Astrocyte (in vitro differentiated cells and primary cell): ENCODE results near the gene SCN3B. TPM values are rescaled to one million over a fixed set of nuclear protein-coding genes. Genes with fewer than 3 reads are reported as not detected.

Source experiments
- DNase-seq: peaks from one replicate; pipeline ENCODE4 v3.0.0-alpha.2; 2010; ENCODE audit warnings: low read depth
- FAIRE-seq: peaks from 2 replicates; lab custom pipeline; 2011; peaks lifted over from hg19 to GRCh38; lab: Jason Lieb, UNC
- H2AFZ ChIP-seq: 2 replicates; pipeline ENCODE4 v1.6.0; 2012; ENCODE audit warnings: low read depth, low read length, inconsistent platforms
- H3K27ac ChIP-seq: 2 replicates; pipeline ENCODE4 v1.5.1; 2011; ENCODE audit warnings: low read depth, low read length, inconsistent platforms
- H3K27me3 ChIP-seq: 2 replicates; pipeline ENCODE4 v1.6.0; 2011; ENCODE audit warnings: low read length, inconsistent platforms; ENCODE audit not compliant: insufficient read depth
- H3K36me3 ChIP-seq: 2 replicates; pipeline ENCODE4 v1.5.1; 2011; ENCODE audit warnings: low read length, inconsistent platforms; ENCODE audit not compliant: insufficient read depth
- H3K4me1 ChIP-seq: 2 replicates; pipeline ENCODE4 v1.5.1; 2011; ENCODE audit warnings: low read length, inconsistent platforms; ENCODE audit not compliant: insufficient read depth
- H3K4me2 ChIP-seq: 2 replicates; pipeline ENCODE4 v1.6.0; 2012; ENCODE audit warnings: low read length, inconsistent platforms
- H3K4me3 ChIP-seq: 2 replicates; pipeline ENCODE4 v1.5.1; 2011; ENCODE audit warnings: low read depth, mild to moderate bottlenecking, low read length, inconsistent platforms; ENCODE audit not compliant: insufficient read depth
- H3K79me2 ChIP-seq: 2 replicates; pipeline ENCODE4 v1.6.0; 2012; ENCODE audit warnings: mild to moderate bottlenecking, low read length, inconsistent platforms; ENCODE audit not compliant: insufficient read depth
- H3K9ac ChIP-seq: 2 replicates; pipeline ENCODE4 v1.6.0; 2012; ENCODE audit warnings: mild to moderate bottlenecking, low read length, inconsistent platforms
- H3K9me3 ChIP-seq: 2 replicates; pipeline ENCODE4 v1.5.1; 2012; ENCODE audit warnings: low read depth, mild to moderate bottlenecking, low read length, inconsistent platforms; ENCODE audit not compliant: insufficient read depth
- H4K20me1 ChIP-seq: 2 replicates; pipeline ENCODE4 v1.6.0; 2012; ENCODE audit warnings: low read length, inconsistent platforms; ENCODE audit not compliant: insufficient read depth
- H3K27ac Mint-ChIP-seq: one replicate; pipeline ENCODE4 v1.8.0; 2021; ENCODE audit warnings: mild to moderate bottlenecking, mixed read lengths; ENCODE audit not compliant: unreplicated experiment
- H3K27me3 Mint-ChIP-seq: one replicate; pipeline ENCODE4 v1.8.0; 2021; ENCODE audit warnings: low read depth, mixed read lengths; ENCODE audit not compliant: unreplicated experiment
- H3K36me3 Mint-ChIP-seq: one replicate; pipeline ENCODE4 v1.8.0; 2021; ENCODE audit warnings: low read depth, mixed read lengths; ENCODE audit not compliant: unreplicated experiment
- H3K4me1 Mint-ChIP-seq: one replicate; pipeline ENCODE4 v1.8.0; 2021; ENCODE audit warnings: low read depth, mixed read lengths; ENCODE audit not compliant: unreplicated experiment
- H3K4me3 Mint-ChIP-seq: one replicate; pipeline ENCODE4 v1.8.0; 2021; ENCODE audit warnings: mild to moderate bottlenecking, moderate library complexity, mixed read lengths; ENCODE audit not compliant: unreplicated experiment
- H3K9me3 Mint-ChIP-seq: one replicate; pipeline ENCODE4 v1.8.0; 2021; ENCODE audit warnings: mild to moderate bottlenecking, mixed read lengths; ENCODE audit not compliant: unreplicated experiment
- EZH2 ChIP-seq: IDR thresholded peaks from 2 replicates; pipeline ENCODE4 v1.6.1; 2012; ENCODE audit warnings: mild to moderate bottlenecking, low read length, inconsistent platforms; ENCODE audit not compliant: insufficient read depth
- total RNA-seq: library from RNA; stranded (reverse); gene quantifications from 2 replicates; pipeline ENCODE4 v1.2.1, GENCODE V29; 2021
- TF ChIP-seq, protein P1 (sequence below): IDR thresholded peaks from 2 replicates; pipeline ENCODE4 v1.5.1; 2011; ENCODE audit warnings: low read depth, mild to moderate bottlenecking, inconsistent platforms, low read length, moderate library complexity; ENCODE audit not compliant: insufficient read depth

SCN3B gene
- total RNA-seq, 1 donor from 2014 or later, result 2.3 TPM

GRCh38 chr11:123677510-123677909, 23.1 kb upstream of the SCN3B start:
- Histone ChIP-seq H3K79me2 (no peaks in the 10 kb centered on the region), H3K9ac (no peak overlapping the region), H3K4me1 (no peaks in the 10 kb centered on the region), H3K36me3 (no peaks in the 10 kb centered on the region), H3K9me3 (no peaks in the 10 kb centered on the region), H2AFZ (no peak overlapping the region), H4K20me1 (no peaks in the 10 kb centered on the region), H3K4me2 (no peak overlapping the region), H3K27ac (no peak overlapping the region), H3K4me3 (no peak overlapping the region), H3K27me3 (peaks cover 5% of the 10 kb centered on the region)
- no peak for DNase-seq
- Mint-ChIP-seq H3K36me3 (no peaks in the 10 kb centered on the region), H3K4me3 (no peak overlapping the region), H3K9me3 (no peaks in the 10 kb centered on the region), H3K27me3 (no peaks in the 10 kb centered on the region), H3K27ac (no peak overlapping the region), H3K4me1 (no peaks in the 10 kb centered on the region)
- TF ChIP-seq, protein P1, sequence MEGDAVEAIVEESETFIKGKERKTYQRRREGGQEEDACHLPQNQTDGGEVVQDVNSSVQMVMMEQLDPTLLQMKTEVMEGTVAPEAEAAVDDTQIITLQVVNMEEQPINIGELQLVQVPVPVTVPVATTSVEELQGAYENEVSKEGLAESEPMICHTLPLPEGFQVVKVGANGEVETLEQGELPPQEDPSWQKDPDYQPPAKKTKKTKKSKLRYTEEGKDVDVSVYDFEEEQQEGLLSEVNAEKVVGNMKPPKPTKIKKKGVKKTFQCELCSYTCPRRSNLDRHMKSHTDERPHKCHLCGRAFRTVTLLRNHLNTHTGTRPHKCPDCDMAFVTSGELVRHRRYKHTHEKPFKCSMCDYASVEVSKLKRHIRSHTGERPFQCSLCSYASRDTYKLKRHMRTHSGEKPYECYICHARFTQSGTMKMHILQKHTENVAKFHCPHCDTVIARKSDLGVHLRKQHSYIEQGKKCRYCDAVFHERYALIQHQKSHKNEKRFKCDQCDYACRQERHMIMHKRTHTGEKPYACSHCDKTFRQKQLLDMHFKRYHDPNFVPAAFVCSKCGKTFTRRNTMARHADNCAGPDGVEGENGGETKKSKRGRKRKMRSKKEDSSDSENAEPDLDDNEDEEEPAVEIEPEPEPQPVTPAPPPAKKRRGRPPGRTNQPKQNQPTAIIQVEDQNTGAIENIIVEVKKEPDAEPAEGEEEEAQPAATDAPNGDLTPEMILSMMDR, result no peak
- no peak for TF ChIP-seq EZH2
- FAIRE-seq, result no peak

- H3K36me3 ChIP-seq, result no peaks in the 10 kb centered on the region
- H3K27me3 Mint-ChIP-seq, result peaks cover 5% of the 10 kb centered on the region
- H3K36me3 Mint-ChIP-seq, result no peaks in the 10 kb centered on the region
- FAIRE-seq (no peak), DNase-seq (no peak)
- no peaks in the 10 kb centered on the region for H3K4me1 Mint-ChIP-seq
- H3K27ac ChIP-seq, result no peak overlapping the region
- no peak overlapping the region for H3K4me2 ChIP-seq
- H3K27ac Mint-ChIP-seq, result no peak overlapping the region
- H3K4me1 ChIP-seq, result no peaks in the 10 kb centered on the region
- no peaks in the 10 kb centered on the region for H3K9me3 ChIP-seq
- no peak for TF ChIP-seq EZH2
- TF ChIP-seq, protein P1, result no peak
- H3K27me3 ChIP-seq, result peaks cover 5% of the 10 kb centered on the region
- H3K9ac ChIP-seq, result no peak overlapping the region
- no peaks in the 10 kb centered on the region for H4K20me1 ChIP-seq
- no peak overlapping the region for H2AFZ ChIP-seq
- H3K4me3 Mint-ChIP-seq, result no peak overlapping the region
- no peak overlapping the region for H3K4me3 ChIP-seq
- H3K79me2 ChIP-seq, result no peaks in the 10 kb centered on the region
- H3K9me3 Mint-ChIP-seq, result no peaks in the 10 kb centered on the region
Observed at GRCh38 chr11:123674297-123674696, 19.9 kb upstream of the SCN3B start.

GRCh38 chr11:123672568-123672967, 18.1 kb upstream of the SCN3B start:
- H3K4me3 ChIP-seq, result no peak overlapping the region
- H3K4me1 Mint-ChIP-seq, result no peaks in the 10 kb centered on the region

More at GRCh38 chr11:123672568-123672967, 18.1 kb upstream of the SCN3B start:
- no peak for DNase-seq
- Histone ChIP-seq H4K20me1 (no peaks in the 10 kb centered on the region), H3K9ac (no peak overlapping the region), H3K27ac (no peak overlapping the region), H3K4me2 (no peak overlapping the region), H3K4me1 (no peaks in the 10 kb centered on the region), H3K27me3 (peaks cover 5% of the 10 kb centered on the region), H3K36me3 (no peaks in the 10 kb centered on the region), H3K79me2 (no peaks in the 10 kb centered on the region), H2AFZ (no peak overlapping the region), H3K9me3 (no peaks in the 10 kb centered on the region)
- FAIRE-seq, result no peak
- Mint-ChIP-seq H3K27me3 (peaks cover 5% of the 10 kb centered on the region), H3K9me3 (no peaks in the 10 kb centered on the region), H3K4me3 (no peak overlapping the region), H3K27ac (no peak overlapping the region), H3K36me3 (no peaks in the 10 kb centered on the region)
- TF ChIP-seq, protein P1, result no peak
- no peak for TF ChIP-seq EZH2
